NCI-H748 treated with DMSO at 0.1 percent for 48 hours (cell line): ENCODE measurements around the gene ABCA1.

Experiments
- DNase-seq: peaks from one replicate; lab custom pipeline; 2025; lab: John Stamatoyannopoulos, UW

The ABCA1 gene

GRCh38 chr9:104841601-104842141 lies 86.3 kb downstream of the ABCA1 start:
- no peak for DNase-seq

GRCh38 chr9:104838958-104839357 lies 89.0 kb downstream of the ABCA1 start:
- DNase-seq = no peak

- DNase-seq = no peak
Observed at GRCh38 chr9:104836767-104837166, 91.2 kb downstream of the ABCA1 start.

GRCh38 chr9:104836235-104836634 lies 91.7 kb downstream of the ABCA1 start:
- peak; percentile 67 for DNase-seq

GRCh38 chr9:104835161-104835560 lies 92.8 kb downstream of the ABCA1 start:
- DNase-seq = no peak

GRCh38 chr9:104833696-104834095 lies 94.3 kb downstream of the ABCA1 start:
- no peak for DNase-seq

- DNase-seq = no peak
Observed at GRCh38 chr9:104831681-104832080, 96.3 kb downstream of the ABCA1 start.

- DNase-seq = no peak
Observed at GRCh38 chr9:104826911-104827310, 101.0 kb downstream of the ABCA1 start.

GRCh38 chr9:104826079-104826775 lies 101.7 kb downstream of the ABCA1 start:
- no peak for DNase-seq

GRCh38 chr9:104820336-104820735 lies 107.6 kb downstream of the ABCA1 start:
- no peak for DNase-seq

- no peak for DNase-seq
Observed at GRCh38 chr9:104819033-104819432, 108.9 kb downstream of the ABCA1 start.

GRCh38 chr9:104817437-104817836 lies 110.5 kb downstream of the ABCA1 start:
- no peak for DNase-seq

- no peak for DNase-seq
Observed at GRCh38 chr9:104815851-104816565, 111.9 kb downstream of the ABCA1 start.

- DNase-seq = no peak
Observed at GRCh38 chr9:104810421-104811339, 117.3 kb downstream of the ABCA1 start.

- DNase-seq = peak; percentile 10
Observed at GRCh38 chr9:104808035-104808614, 119.8 kb downstream of the ABCA1 start.

- DNase-seq = no peak
Observed at GRCh38 chr9:104805441-104805840, 122.5 kb downstream of the ABCA1 start.

- DNase-seq = no peak
Observed at GRCh38 chr9:104802906-104803305, 125.0 kb downstream of the ABCA1 start.

- no peak for DNase-seq
Observed at GRCh38 chr9:104802110-104802509, 125.8 kb downstream of the ABCA1 start.

- DNase-seq = no peak
Observed at GRCh38 chr9:104800068-104800785, 127.7 kb downstream of the ABCA1 start.

GRCh38 chr9:104798209-104798995 lies 129.6 kb downstream of the ABCA1 start:
- no peak for DNase-seq
